WERI-Rb-1 (cell line): Measurements from ENCODE around the gene NUDT2.
A peak's percentile ranks its signal among the peaks of the same experiment; 100 is the strongest.

Source experiments
- DNase-seq: peaks from one replicate; pipeline ENCODE4 v3.0.0-alpha.2; 2020
- H3K27ac ChIP-seq: fragments of 250-450 bp; sonication (Bioruptor Pico); 2 replicates; pipeline ENCODE4 v1.5.1; 2020; ENCODE audit warnings: mild to moderate bottlenecking, moderate library complexity
- H3K27me3 ChIP-seq: fragments of 250-450 bp; sonication (Bioruptor Pico); 2 replicates; pipeline ENCODE4 v1.5.1; 2021; ENCODE audit warnings: mild to moderate bottlenecking, low read depth, moderate library complexity; ENCODE audit not compliant: insufficient read depth, severe bottlenecking
- H3K36me3 ChIP-seq: fragments of 250-450 bp; sonication (Bioruptor Pico); 2 replicates; pipeline ENCODE4 v1.5.1; 2020; ENCODE audit warnings: mild to moderate bottlenecking, moderate library complexity
- H3K4me3 ChIP-seq: 2 replicates; pipeline ENCODE4 v1.5.1; 2011; ENCODE audit warnings: low read depth, mild to moderate bottlenecking, control low read depth, low read length
- H3K9me3 ChIP-seq: fragments of 250-450 bp; sonication (Bioruptor Pico); 2 replicates; pipeline ENCODE4 v1.5.1; 2021; ENCODE audit warnings: mild to moderate bottlenecking, moderate library complexity; ENCODE audit not compliant: severe bottlenecking
- TF ChIP-seq, protein P1 (sequence below): IDR thresholded peaks from 2 replicates; pipeline ENCODE4 v1.5.1; 2011; ENCODE audit warnings: low read depth, mild to moderate bottlenecking, control low read depth, inconsistent platforms, low read length

NUDT2 gene

DNA sequence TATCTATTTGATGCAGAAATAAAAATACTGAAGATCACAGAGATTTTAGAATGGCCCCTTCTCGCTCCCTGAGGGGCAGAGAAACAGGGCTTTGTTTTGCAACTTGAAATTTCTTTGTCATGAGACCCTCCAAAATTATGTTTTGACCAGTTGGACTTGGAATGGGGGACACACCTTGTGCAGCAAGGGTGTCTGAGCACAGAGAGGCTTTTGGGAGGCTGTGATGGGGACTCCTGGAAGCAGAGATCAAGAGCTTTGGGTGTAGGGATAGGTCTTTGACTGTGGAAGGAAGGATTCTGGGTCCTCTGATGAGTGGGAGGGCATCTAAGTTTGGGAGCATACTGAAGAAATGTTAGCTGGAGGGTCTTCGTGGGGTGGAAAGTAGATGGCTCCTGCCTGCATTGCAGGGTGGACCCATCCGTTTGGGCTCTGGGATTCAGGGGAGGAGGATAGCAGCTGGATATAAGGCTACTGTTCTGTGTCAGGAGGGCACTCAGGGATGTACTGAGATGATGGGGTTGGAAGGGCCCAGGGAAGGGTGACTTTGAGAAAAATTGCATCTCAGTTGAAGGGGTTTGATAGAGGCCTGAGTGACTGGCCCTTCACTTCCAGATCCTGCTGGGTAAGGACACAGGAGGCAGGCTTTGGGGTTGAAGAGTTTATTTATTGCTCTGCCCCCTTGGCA, 49.1 kb downstream of the NUDT2 start:
- H3K27ac ChIP-seq = no peak overlapping the region

GRCh38 chr9:34379334-34380033, 50.1 kb downstream of the NUDT2 start:
- TF ChIP-seq, protein P1, sequence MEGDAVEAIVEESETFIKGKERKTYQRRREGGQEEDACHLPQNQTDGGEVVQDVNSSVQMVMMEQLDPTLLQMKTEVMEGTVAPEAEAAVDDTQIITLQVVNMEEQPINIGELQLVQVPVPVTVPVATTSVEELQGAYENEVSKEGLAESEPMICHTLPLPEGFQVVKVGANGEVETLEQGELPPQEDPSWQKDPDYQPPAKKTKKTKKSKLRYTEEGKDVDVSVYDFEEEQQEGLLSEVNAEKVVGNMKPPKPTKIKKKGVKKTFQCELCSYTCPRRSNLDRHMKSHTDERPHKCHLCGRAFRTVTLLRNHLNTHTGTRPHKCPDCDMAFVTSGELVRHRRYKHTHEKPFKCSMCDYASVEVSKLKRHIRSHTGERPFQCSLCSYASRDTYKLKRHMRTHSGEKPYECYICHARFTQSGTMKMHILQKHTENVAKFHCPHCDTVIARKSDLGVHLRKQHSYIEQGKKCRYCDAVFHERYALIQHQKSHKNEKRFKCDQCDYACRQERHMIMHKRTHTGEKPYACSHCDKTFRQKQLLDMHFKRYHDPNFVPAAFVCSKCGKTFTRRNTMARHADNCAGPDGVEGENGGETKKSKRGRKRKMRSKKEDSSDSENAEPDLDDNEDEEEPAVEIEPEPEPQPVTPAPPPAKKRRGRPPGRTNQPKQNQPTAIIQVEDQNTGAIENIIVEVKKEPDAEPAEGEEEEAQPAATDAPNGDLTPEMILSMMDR = peak; percentile 98
- peak overlapping the region; percentile 25 for H3K4me3 ChIP-seq

More for the DNA sequence above, 49.1 kb downstream of the NUDT2 start:
- Histone ChIP-seq H3K36me3 (no peaks in the 10 kb centered on the region), H3K9me3 (no peaks in the 10 kb centered on the region), H3K27me3 (no peaks in the 10 kb centered on the region), H3K4me3 (no peak overlapping the region)
- DNase-seq = no peak
- TF ChIP-seq, protein P1 = no peak

GRCh38 chr9:34380034-34380510, 50.7 kb downstream of the NUDT2 start:
- H3K27ac ChIP-seq = no peak overlapping the region
- no peaks in the 10 kb centered on the region for H3K27me3 ChIP-seq
- H3K9me3 ChIP-seq = no peaks in the 10 kb centered on the region
- TF ChIP-seq, protein P1 = no peak
- no peak overlapping the region for H3K4me3 ChIP-seq
- no peak for DNase-seq
- no peaks in the 10 kb centered on the region for H3K36me3 ChIP-seq

More at GRCh38 chr9:34379334-34380033, 50.1 kb downstream of the NUDT2 start:
- peak; percentile 90 for DNase-seq
- H3K27ac ChIP-seq = no peak overlapping the region
- no peaks in the 10 kb centered on the region for H3K36me3 ChIP-seq
- no peaks in the 10 kb centered on the region for H3K9me3 ChIP-seq
- no peaks in the 10 kb centered on the region for H3K27me3 ChIP-seq

DNA sequence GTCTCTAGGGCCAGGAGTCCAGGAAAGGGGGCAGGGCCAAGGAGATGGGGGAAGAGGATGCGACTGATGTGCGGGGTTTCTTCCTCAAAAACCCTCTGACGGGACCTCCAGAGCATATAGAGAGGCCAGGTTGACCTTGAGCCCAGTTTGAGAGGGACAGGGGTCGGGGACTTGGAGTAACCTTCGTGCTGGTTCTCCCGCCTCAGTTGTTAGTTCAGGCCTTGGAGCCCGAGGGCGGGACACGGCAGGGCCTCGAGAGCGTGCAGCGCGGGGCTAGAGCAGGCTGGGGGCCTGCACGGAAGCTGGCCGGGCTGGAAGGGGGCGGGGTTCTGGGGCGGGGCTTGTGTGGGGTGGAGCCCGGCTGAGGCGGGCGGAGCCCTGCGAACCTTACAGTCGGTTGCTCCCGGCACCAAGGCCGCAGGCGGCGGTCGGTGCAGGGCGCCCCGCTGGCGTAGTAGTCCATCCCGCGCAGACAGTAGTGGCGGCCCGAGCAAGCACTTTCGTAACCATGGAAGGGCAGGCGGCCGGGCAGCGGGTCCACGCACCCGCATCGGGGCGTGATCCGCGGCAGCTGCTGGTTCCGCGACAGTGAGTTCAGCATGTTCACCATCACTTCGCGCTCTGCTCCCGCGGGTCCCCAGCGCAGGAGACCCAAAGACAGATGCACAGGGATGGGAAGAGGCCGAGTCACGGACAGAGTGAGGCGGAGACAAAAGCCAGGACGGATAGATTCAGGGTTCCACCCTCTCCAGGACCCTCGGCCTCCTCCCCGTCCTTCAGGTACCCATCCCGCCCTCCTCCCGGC, 51.3 kb downstream of the NUDT2 start:
- H3K36me3 ChIP-seq = no peaks in the 10 kb centered on the region
- no peaks in the 10 kb centered on the region for H3K9me3 ChIP-seq
- DNase-seq = no peak
- H3K27me3 ChIP-seq = no peaks in the 10 kb centered on the region
- H3K27ac ChIP-seq = no peak overlapping the region
- TF ChIP-seq, protein P1 = no peak
- no peak overlapping the region for H3K4me3 ChIP-seq

- DNase-seq = no peak
- H3K36me3 ChIP-seq = no peaks in the 10 kb centered on the region
- no peak overlapping the region for H3K4me3 ChIP-seq
- no peaks in the 10 kb centered on the region for H3K27me3 ChIP-seq
- TF ChIP-seq, protein P1 = no peak
- no peaks in the 10 kb centered on the region for H3K9me3 ChIP-seq
- no peak overlapping the region for H3K27ac ChIP-seq
Measured at GRCh38 chr9:34381323-34381722, 52.0 kb downstream of the NUDT2 start.
